ENCODE measurements around the gene CCDC71L. TPM values are rescaled to one million over a fixed set of nuclear protein-coding genes. Genes with fewer than 3 reads are reported as not detected.

CCDC71L gene
- total and polyA plus RNA-seq, 2 donors (not counting 3 experiments of a cell fraction or from before 2014, with no cell fraction given), result 60.3 to 62.5 TPM

GRCh38 chr7:106644999-106645398, 16.0 kb downstream of the CCDC71L start:
- dilution Hi-C loops (cut with MboI; ENCODE audit: extremely low pct_ligation_motif_present, low sequenced_read_pairs), result no loop called here
- FAIRE-seq, result peak; percentile 31
- no peaks in the 10 kb centered on the region for H3K36me3 ChIP-seq (ENCODE audit: control insufficient read depth in 2 of 2, extremely low read depth in 1 of 2, insufficient read depth in 2 of 2, low read length in 2 of 2)
- TF ChIP-seq, protein P1, sequence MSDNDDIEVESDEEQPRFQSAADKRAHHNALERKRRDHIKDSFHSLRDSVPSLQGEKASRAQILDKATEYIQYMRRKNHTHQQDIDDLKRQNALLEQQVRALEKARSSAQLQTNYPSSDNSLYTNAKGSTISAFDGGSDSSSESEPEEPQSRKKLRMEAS (IDR thresholded peaks at IDR 0.05; ENCODE audit: insufficient read depth, insufficient read length), result no peak
- no peak for TF ChIP-seq FOS (IDR thresholded peaks at IDR 0.05; ENCODE audit: borderline replicate concordance, insufficient read depth, low read length)
- no peak for TF ChIP-seq CTCF (IDR thresholded peaks at IDR 0.05; ENCODE audit: extremely low read depth in 1 of 2, insufficient read depth in 1 of 2, low read depth in 1 of 2, low read length in 2 of 2)
- TF ChIP-seq GATA2 (IDR thresholded peaks at IDR 0.05; ENCODE audit: insufficient read depth, insufficient read length, low read depth, low read length), result no peak
- TF ChIP-seq EZH2 (IDR thresholded peaks at IDR 0.05; ENCODE audit: borderline replicate concordance, low read depth, low read length, severe bottlenecking), result no peak
- TF ChIP-seq POLR2AphosphoS5 (IDR thresholded peaks at IDR 0.05; ENCODE audit: insufficient read depth, low read depth, low read length), result no peak
- TF ChIP-seq JUN (IDR thresholded peaks at IDR 0.05; ENCODE audit: borderline replicate concordance, insufficient read depth, insufficient read length, low read depth), result no peak
- no peak for TF ChIP-seq MYC (IDR thresholded peaks at IDR 0.05; ENCODE audit: low read depth, low read length)
- TF ChIP-seq POLR2A (IDR thresholded peaks at IDR 0.05; ENCODE audit: low read depth, low read length), result no peak
- peaks cover 12% of the 10 kb centered on the region for H3K4me1 ChIP-seq (ENCODE audit: control insufficient read depth, extremely low read depth, insufficient read depth, low read length)
- no peaks in the 10 kb centered on the region for H3K9me3 ChIP-seq (replicated peaks; ENCODE audit: control insufficient read depth, insufficient read depth, low read length)
- no peak overlapping the region for H3K27ac ChIP-seq (ENCODE audit: insufficient read depth, low read depth, low read length)
- no peak for DNase-seq (ENCODE audit: low read depth, low spot score)
- CTCF ChIA-PET, result interaction anchor here (1.3 to 3.7 kb wide), 3 partner anchors 9 to 21 kb away, joined by 3 to 13 read pairs (median 4); no protein-coding TSS in a partner anchor
- no peaks in the 10 kb centered on the region for H4K20me1 ChIP-seq (replicated peaks; ENCODE audit: control insufficient read depth, extremely low read depth, insufficient read depth, low read length)
- no peaks in the 10 kb centered on the region for H3K79me2 ChIP-seq (ENCODE audit: control insufficient read depth, insufficient read depth, low read length)
- no TSS peak for BruUV-seq (replicated peaks)
- H3K9me1 ChIP-seq (replicated peaks; ENCODE audit: control insufficient read depth, extremely low read depth, insufficient read depth, low read length), result no peaks in the 10 kb centered on the region
- H3K9ac ChIP-seq (replicated peaks; ENCODE audit: extremely low read depth, insufficient read depth, low read length), result no peak overlapping the region
- H3K4me3 ChIP-seq (replicated peaks in 1 of 3; ENCODE audit: insufficient read depth in 1 of 3, low read depth in 1 of 3, low read length in 3 of 3), result no peak overlapping the region
- no peak overlapping the region for H2AFZ ChIP-seq (ENCODE audit: low read depth, low read length)
- intact Hi-C loops (cut with micrococcal nuclease), result loop anchor here (5.0 kb wide), 1 partner anchor 53 kb away; no protein-coding TSS in a partner anchor
- H3K27me3 ChIP-seq (ENCODE audit: control insufficient read depth in 2 of 2, insufficient read depth in 2 of 2, low read length in 2 of 2), result no peaks in the 10 kb centered on the region
- no peak overlapping the region for H3K4me2 ChIP-seq (ENCODE audit: insufficient read depth, low read length)
- POLR2A ChIA-PET, result no interaction called here
